SK-N-SH (cell line): ENCODE results near the gene HMG20A.

ENCODE experiments used
- CTCF ChIP-seq: fragments of 200-600 bp; sonication (generic); IDR thresholded peaks from 2 replicates; pipeline ENCODE4 v1.6.1; 2017; ENCODE audit warnings: antibody characterized with exemption, mild to moderate bottlenecking, moderate library complexity
- PBX3 ChIP-seq: IDR thresholded peaks from 2 replicates; pipeline ENCODE4; 2012
- YY1 ChIP-seq: IDR thresholded peaks from 2 replicates; pipeline ENCODE4 v1.4.0; 2012; ENCODE audit warnings: low read depth, mild to moderate bottlenecking

- TF ChIP-seq CTCF (no peak), YY1 (no peak), PBX3 (no peak)
Observed at GRCh38 chr15:77528968-77529319, 108.3 kb downstream of the HMG20A start.
